Uterus (tissue), 2 donors: ENCODE measurements around the gene ZNF837.

Experiments
- CTCF ChIP-seq, 4 experiments: fragments of 200-600 bp in 2 of 4; fragments of 450-650 bp in 2 of 4; sonication (generic) in 2 of 4; IDR thresholded peaks; one replicate each; pipeline ENCODE4 v1.5.1; 2016 to 2019; ENCODE audit warnings: antibody characterized with exemption in 4 of 4, mild to moderate bottlenecking in 2 of 4, moderate library complexity in 1 of 4
- POLR2A ChIP-seq, 2 donors: fragments of 450-650 bp; IDR thresholded peaks; one replicate each; pipeline ENCODE4 v1.6.1; 2016; ENCODE audit warnings: antibody characterized with exemption in 2 of 2, mild to moderate bottlenecking in 1 of 2, moderate library complexity in 1 of 2

GRCh38 chr19:58350871-58351557 lies 29.8 kb downstream of the ZNF837 start:
- TF ChIP-seq CTCF (IDR thresholded peaks at IDR 0.05) (no peak), POLR2A (IDR thresholded peaks at IDR 0.05) (no peak)
